ENCODE results near the gene BCL7A.

The BCL7A gene

GRCh38 chr12:122080149-122081082 is 58.7 kb downstream of the BCL7A start:
- TF ChIP-seq POLR2AphosphoS5 (IDR thresholded peaks at IDR 0.05; ENCODE audit: low read depth, low read length) (no peak), SIN3A (IDR thresholded peaks at IDR 0.05; ENCODE audit: borderline replicate concordance, insufficient read depth, low read length) (no peak), FOXP2 (optimal IDR thresholded peaks at IDR 0.05; ENCODE audit: borderline replicate concordance, extremely low read depth, extremely low read length, insufficient read depth) (no peak), TAF1 (IDR thresholded peaks at IDR 0.05; ENCODE audit: borderline replicate concordance, insufficient read depth, low read length) (no peak)
- TF ChIP-seq, protein P1, sequence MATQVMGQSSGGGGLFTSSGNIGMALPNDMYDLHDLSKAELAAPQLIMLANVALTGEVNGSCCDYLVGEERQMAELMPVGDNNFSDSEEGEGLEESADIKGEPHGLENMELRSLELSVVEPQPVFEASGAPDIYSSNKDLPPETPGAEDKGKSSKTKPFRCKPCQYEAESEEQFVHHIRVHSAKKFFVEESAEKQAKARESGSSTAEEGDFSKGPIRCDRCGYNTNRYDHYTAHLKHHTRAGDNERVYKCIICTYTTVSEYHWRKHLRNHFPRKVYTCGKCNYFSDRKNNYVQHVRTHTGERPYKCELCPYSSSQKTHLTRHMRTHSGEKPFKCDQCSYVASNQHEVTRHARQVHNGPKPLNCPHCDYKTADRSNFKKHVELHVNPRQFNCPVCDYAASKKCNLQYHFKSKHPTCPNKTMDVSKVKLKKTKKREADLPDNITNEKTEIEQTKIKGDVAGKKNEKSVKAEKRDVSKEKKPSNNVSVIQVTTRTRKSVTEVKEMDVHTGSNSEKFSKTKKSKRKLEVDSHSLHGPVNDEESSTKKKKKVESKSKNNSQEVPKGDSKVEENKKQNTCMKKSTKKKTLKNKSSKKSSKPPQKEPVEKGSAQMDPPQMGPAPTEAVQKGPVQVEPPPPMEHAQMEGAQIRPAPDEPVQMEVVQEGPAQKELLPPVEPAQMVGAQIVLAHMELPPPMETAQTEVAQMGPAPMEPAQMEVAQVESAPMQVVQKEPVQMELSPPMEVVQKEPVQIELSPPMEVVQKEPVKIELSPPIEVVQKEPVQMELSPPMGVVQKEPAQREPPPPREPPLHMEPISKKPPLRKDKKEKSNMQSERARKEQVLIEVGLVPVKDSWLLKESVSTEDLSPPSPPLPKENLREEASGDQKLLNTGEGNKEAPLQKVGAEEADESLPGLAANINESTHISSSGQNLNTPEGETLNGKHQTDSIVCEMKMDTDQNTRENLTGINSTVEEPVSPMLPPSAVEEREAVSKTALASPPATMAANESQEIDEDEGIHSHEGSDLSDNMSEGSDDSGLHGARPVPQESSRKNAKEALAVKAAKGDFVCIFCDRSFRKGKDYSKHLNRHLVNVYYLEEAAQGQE (IDR thresholded peaks at IDR 0.05; ENCODE audit: insufficient read depth in 1 of 2, low read depth in 2 of 2, low read length in 2 of 2): no peak

DNA sequence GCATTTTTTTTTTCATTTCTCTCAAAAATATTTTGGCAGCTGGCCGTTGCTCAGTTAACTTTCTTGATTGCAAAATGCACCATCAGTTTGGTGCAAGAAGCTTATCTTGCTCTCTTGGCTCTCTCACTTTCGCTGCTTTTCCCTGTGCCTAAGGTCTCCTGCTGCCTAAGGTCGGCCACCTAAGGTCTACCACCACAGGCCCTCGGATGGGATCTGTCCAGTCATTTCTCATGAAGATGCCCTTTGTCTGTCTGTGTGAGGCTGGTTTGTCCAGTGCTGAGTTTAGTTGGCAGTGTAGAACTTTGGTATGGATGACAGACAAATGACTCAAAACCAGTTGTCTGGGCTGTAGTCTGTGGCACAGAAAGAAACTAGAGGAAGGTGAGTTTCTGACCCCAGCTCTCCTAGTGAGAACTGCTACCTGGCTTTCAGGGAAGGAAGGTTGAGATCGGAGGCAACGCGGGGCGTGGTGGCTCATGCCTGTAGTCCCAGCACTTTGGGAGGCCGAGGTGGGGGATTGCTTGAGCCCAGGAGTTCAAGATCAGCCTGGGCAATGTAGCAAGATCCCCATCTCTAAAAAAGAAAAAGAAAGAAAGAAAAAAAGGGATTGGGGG is 59.5 kb downstream of the BCL7A start:
- TF ChIP-seq FOXP2 (optimal IDR thresholded peaks at IDR 0.05; ENCODE audit: borderline replicate concordance, extremely low read depth, extremely low read length, insufficient read depth) (no peak), POLR2AphosphoS5 (IDR thresholded peaks at IDR 0.05; ENCODE audit: low read depth, low read length) (no peak), TAF1 (IDR thresholded peaks at IDR 0.05; ENCODE audit: borderline replicate concordance, insufficient read depth, low read length) (no peak), SIN3A (IDR thresholded peaks at IDR 0.05; ENCODE audit: borderline replicate concordance, insufficient read depth, low read length) (no peak)
- TF ChIP-seq, protein P1 (IDR thresholded peaks at IDR 0.05; ENCODE audit: insufficient read depth in 1 of 2, low read depth in 2 of 2, low read length in 2 of 2): no peak

GRCh38 chr12:122081697-122082221 is 60.1 kb downstream of the BCL7A start:
- peak; percentile 92 for TF ChIP-seq SIN3A (IDR thresholded peaks at IDR 0.05; ENCODE audit: borderline replicate concordance, insufficient read depth, low read length)
- no peak for TF ChIP-seq TAF1 (IDR thresholded peaks at IDR 0.05; ENCODE audit: borderline replicate concordance, insufficient read depth, low read length)
- TF ChIP-seq, protein P1 (IDR thresholded peaks at IDR 0.05; ENCODE audit: insufficient read depth in 1 of 2, low read depth in 2 of 2, low read length in 2 of 2): no peak
- no peak for TF ChIP-seq POLR2AphosphoS5 (IDR thresholded peaks at IDR 0.05; ENCODE audit: low read depth, low read length)
- TF ChIP-seq FOXP2 (optimal IDR thresholded peaks at IDR 0.05; ENCODE audit: borderline replicate concordance, extremely low read depth, extremely low read length, insufficient read depth): peak; percentile 77

DNA sequence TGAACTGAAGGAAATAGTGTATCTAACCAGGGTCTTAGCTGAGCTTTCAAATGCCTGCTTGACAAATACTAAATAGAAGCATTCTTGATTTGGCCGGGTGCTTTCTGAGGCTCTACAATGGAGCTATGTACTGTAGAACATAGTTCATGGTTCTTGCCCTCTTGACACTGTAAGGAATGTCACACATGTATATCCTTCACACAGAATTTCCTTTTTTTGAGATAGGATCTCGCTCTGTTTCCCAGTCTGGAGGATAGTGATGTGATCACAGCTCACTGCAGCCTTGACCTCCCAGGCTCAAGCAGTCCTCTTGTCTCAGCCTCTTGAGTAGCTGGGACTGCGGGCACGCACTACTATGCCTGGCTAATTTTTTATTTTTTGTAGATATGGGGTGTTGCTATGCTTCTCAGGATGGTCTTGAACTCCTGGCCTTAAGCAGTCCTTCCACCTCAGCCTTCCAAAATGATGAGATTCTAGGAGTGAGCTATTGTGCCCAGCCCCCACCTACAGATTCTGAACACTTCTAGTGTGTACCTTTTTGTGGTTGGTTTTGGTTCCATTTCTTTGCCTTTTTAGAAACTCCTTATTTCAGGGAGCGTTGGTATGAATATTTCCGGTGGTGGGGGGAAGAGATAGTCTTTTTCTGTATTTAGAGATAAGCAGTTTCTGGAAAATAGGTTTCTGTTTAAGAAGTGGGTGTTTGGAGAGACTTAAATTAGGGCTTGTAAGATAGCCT is 61.1 kb downstream of the BCL7A start:
- TF ChIP-seq TAF1 (IDR thresholded peaks at IDR 0.05; ENCODE audit: borderline replicate concordance, insufficient read depth, low read length): no peak

- TF ChIP-seq FOXP2 (optimal IDR thresholded peaks at IDR 0.05; ENCODE audit: borderline replicate concordance, extremely low read depth, extremely low read length, insufficient read depth): no peak
These were observed 63.2 kb downstream of the BCL7A start for GRCh38 chr12:122084857-122085405.
